Measurements from ENCODE around the gene ZC3H12D.

DNA sequence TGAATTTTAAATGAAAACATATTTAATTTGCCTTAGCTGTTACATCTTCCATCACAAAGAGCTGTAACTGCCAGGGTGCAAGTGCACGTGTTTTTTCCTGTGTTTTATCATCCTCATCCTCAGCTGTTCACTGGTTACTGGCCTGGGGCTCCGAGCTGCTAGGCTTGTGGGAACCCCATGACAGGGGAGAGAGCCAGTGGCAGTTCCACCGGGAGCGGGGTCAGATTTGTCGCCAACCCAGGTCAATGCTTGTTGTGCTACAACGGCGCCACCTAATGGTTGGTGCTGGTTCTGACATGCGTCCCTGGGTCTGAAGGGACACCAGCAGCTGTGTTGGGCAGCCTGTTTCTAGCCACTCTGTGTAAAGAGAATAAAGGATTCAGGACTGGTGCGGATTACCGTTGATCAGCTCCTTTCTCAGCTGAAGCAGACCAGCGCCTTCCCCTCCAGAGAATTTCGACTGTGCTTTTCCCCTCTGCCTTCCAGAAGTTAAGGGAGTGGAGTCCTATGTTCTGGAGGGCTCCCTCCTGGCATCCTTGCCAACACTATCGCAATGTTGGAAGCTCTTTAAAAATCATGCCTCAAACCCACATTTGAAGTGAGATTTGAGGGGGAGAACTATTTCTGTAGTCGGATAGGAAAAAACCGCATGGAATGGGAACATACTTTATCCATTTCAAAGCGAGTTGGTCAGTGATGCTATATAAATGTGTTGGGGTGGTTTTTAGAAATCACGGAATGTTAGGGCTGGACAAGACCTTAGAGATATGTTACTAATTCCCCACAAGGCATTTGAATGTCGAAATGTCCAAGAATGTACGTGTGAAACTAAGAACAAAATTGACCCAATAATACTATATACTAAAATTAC lies 52.7 kb downstream of the ZC3H12D start:
- TF ChIP-seq GATA2 (IDR thresholded peaks at IDR 0.05; ENCODE audit: low read depth, low read length) (0 out of 2 replicates have a peak, but pooled peaks have one; percentile 8), GATA3 (IDR thresholded peaks at IDR 0.05; ENCODE audit: low read depth, low read length) (no peak)

Measured in SH-SY5Y (cell line).